HL-60 (cell line): ENCODE results near the gene PP2D1.

Experiments
- POLR2AphosphoS5 ChIP-seq: IDR thresholded peaks from 2 replicates; pipeline ENCODE4 v1.6.1; 2012; ENCODE audit warnings: low read depth
- TF ChIP-seq, protein P1 (sequence below): IDR thresholded peaks from one replicate; pipeline ENCODE4 v1.5.1; 2011; ENCODE audit warnings: low read length, control low read depth, inconsistent platforms; ENCODE audit not compliant: insufficient read depth
- TF ChIP-seq, protein P2 (sequence below): IDR thresholded peaks from 2 replicates; pipeline ENCODE4 v1.6.1; 2012; ENCODE audit warnings: low read depth; ENCODE audit not compliant: insufficient replicate concordance

DNA sequence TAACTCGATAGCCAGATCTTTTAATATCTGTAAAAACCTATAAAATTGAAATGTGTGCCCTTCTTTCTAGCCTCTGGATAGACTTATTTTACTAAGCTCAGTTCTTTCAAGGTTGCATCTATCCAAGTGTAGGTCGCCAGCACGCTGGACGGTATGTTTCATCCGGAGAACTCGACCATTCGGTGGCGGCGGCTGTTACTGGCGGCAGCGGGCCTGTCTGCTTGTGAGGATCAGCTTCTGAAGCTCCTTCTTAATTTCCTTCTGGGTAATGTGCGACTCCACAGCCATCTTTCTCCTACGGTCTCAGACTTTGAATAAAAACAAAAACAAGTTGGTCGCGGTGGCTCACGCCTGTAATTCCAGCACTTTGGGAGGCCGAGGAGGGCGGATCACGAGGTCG is 4.1 kb downstream of the PP2D1 start:
- no peak for TF ChIP-seq POLR2AphosphoS5
- TF ChIP-seq, protein P1, sequence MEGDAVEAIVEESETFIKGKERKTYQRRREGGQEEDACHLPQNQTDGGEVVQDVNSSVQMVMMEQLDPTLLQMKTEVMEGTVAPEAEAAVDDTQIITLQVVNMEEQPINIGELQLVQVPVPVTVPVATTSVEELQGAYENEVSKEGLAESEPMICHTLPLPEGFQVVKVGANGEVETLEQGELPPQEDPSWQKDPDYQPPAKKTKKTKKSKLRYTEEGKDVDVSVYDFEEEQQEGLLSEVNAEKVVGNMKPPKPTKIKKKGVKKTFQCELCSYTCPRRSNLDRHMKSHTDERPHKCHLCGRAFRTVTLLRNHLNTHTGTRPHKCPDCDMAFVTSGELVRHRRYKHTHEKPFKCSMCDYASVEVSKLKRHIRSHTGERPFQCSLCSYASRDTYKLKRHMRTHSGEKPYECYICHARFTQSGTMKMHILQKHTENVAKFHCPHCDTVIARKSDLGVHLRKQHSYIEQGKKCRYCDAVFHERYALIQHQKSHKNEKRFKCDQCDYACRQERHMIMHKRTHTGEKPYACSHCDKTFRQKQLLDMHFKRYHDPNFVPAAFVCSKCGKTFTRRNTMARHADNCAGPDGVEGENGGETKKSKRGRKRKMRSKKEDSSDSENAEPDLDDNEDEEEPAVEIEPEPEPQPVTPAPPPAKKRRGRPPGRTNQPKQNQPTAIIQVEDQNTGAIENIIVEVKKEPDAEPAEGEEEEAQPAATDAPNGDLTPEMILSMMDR: no peak
- TF ChIP-seq, protein P2, sequence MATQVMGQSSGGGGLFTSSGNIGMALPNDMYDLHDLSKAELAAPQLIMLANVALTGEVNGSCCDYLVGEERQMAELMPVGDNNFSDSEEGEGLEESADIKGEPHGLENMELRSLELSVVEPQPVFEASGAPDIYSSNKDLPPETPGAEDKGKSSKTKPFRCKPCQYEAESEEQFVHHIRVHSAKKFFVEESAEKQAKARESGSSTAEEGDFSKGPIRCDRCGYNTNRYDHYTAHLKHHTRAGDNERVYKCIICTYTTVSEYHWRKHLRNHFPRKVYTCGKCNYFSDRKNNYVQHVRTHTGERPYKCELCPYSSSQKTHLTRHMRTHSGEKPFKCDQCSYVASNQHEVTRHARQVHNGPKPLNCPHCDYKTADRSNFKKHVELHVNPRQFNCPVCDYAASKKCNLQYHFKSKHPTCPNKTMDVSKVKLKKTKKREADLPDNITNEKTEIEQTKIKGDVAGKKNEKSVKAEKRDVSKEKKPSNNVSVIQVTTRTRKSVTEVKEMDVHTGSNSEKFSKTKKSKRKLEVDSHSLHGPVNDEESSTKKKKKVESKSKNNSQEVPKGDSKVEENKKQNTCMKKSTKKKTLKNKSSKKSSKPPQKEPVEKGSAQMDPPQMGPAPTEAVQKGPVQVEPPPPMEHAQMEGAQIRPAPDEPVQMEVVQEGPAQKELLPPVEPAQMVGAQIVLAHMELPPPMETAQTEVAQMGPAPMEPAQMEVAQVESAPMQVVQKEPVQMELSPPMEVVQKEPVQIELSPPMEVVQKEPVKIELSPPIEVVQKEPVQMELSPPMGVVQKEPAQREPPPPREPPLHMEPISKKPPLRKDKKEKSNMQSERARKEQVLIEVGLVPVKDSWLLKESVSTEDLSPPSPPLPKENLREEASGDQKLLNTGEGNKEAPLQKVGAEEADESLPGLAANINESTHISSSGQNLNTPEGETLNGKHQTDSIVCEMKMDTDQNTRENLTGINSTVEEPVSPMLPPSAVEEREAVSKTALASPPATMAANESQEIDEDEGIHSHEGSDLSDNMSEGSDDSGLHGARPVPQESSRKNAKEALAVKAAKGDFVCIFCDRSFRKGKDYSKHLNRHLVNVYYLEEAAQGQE: no peak
